HEK293 (cell line): ENCODE measurements around the gene SEC24C.

Experiments
- ATF2 ChIP-seq: fragments of 450-650 bp; formaldehyde crosslinking; IDR thresholded peaks from 2 replicates; pipeline ENCODE4 v1.5.1; 2016; ENCODE audit warnings: missing biosample characterization, missing genetic modification characterization, low read depth
- BCL6B ChIP-seq: fragments of 450-650 bp; formaldehyde crosslinking; IDR thresholded peaks from 2 replicates; pipeline ENCODE4 v1.5.1; 2017; ENCODE audit warnings: missing biosample characterization, missing genetic modification characterization
- FEZF1 ChIP-seq: fragments of 450-650 bp; formaldehyde crosslinking; IDR thresholded peaks from 2 replicates; pipeline ENCODE4 v1.5.1; 2016; ENCODE audit warnings: missing biosample characterization, missing genetic modification characterization
- PATZ1 ChIP-seq: fragments of 450-650 bp; formaldehyde crosslinking; IDR thresholded peaks from 2 replicates; pipeline ENCODE4 v1.5.1; 2016; ENCODE audit warnings: missing biosample characterization, missing genetic modification characterization
- PRDM4 ChIP-seq: fragments of 450-650 bp; formaldehyde crosslinking; IDR thresholded peaks from 2 replicates; pipeline ENCODE4 v1.5.1; 2017; ENCODE audit warnings: missing biosample characterization, missing genetic modification characterization
- ZBTB1 ChIP-seq: fragments of 450-650 bp; formaldehyde crosslinking; IDR thresholded peaks from 2 replicates; pipeline ENCODE4 v1.5.1; 2016; ENCODE audit warnings: missing biosample characterization, missing genetic modification characterization
- ZBTB7A ChIP-seq: fragments of 450-650 bp; formaldehyde crosslinking; IDR thresholded peaks from 2 replicates; pipeline ENCODE4 v1.5.1; 2016; ENCODE audit warnings: low read depth, missing biosample characterization, missing genetic modification characterization
- ZFP69B ChIP-seq: fragments of 450-650 bp; formaldehyde crosslinking; IDR thresholded peaks from 2 replicates; pipeline ENCODE4 v1.5.1; 2016; ENCODE audit warnings: missing biosample characterization, missing genetic modification characterization
- ZNF114 ChIP-seq: fragments of 450-650 bp; formaldehyde crosslinking; IDR thresholded peaks from 2 replicates; pipeline ENCODE4 v1.5.0; 2017; ENCODE audit warnings: missing biosample characterization, missing genetic modification characterization
- ZNF132 ChIP-seq: fragments of 450-650 bp; formaldehyde crosslinking; IDR thresholded peaks from 2 replicates; pipeline ENCODE4 v1.5.1; 2017; ENCODE audit warnings: missing biosample characterization, missing genetic modification characterization, borderline replicate concordance
- ZNF146 ChIP-seq: fragments of 450-650 bp; formaldehyde crosslinking; IDR thresholded peaks from 2 replicates; pipeline ENCODE4 v1.5.1; 2016; ENCODE audit warnings: missing biosample characterization, missing genetic modification characterization
- ZNF157 ChIP-seq: fragments of 450-650 bp; formaldehyde crosslinking; IDR thresholded peaks from 2 replicates; pipeline ENCODE4 v1.5.1; 2016; ENCODE audit warnings: missing biosample characterization, missing genetic modification characterization
- ZNF169 ChIP-seq: fragments of 450-650 bp; formaldehyde crosslinking; IDR thresholded peaks from 2 replicates; pipeline ENCODE4 v1.5.1; 2016; ENCODE audit warnings: missing biosample characterization, missing genetic modification characterization
- ZNF221 ChIP-seq: fragments of 450-650 bp; formaldehyde crosslinking; IDR thresholded peaks from 2 replicates; pipeline ENCODE4 v1.5.1; 2017; ENCODE audit warnings: missing biosample characterization, missing genetic modification characterization, borderline replicate concordance
- ZNF239 ChIP-seq: fragments of 450-650 bp; formaldehyde crosslinking; IDR thresholded peaks from 2 replicates; pipeline ENCODE4 v1.5.1; 2016; ENCODE audit warnings: missing biosample characterization, missing genetic modification characterization
- ZNF24 ChIP-seq: fragments of 450-650 bp; formaldehyde crosslinking; IDR thresholded peaks from 2 replicates; pipeline ENCODE4 v1.5.1; 2016; ENCODE audit warnings: missing biosample characterization, missing genetic modification characterization
- ZNF280C ChIP-seq: fragments of 450-650 bp; formaldehyde crosslinking; IDR thresholded peaks from 2 replicates; pipeline ENCODE4 v1.5.1; 2016; ENCODE audit warnings: missing biosample characterization, missing genetic modification characterization
- ZNF324 ChIP-seq: fragments of 450-650 bp; formaldehyde crosslinking; IDR thresholded peaks from 2 replicates; pipeline ENCODE4 v1.5.1; 2016; ENCODE audit warnings: missing biosample characterization, missing genetic modification characterization
- ZNF350 ChIP-seq: fragments of 450-650 bp; formaldehyde crosslinking; IDR thresholded peaks from 2 replicates; pipeline ENCODE4 v1.5.0; 2017; ENCODE audit warnings: missing biosample characterization, mild to moderate bottlenecking, missing genetic modification characterization
- ZNF37A ChIP-seq: fragments of 450-650 bp; IDR thresholded peaks from 2 replicates; pipeline ENCODE4 v1.5.1; 2018; ENCODE audit warnings: missing biosample characterization, missing genetic modification characterization
- ZNF654 ChIP-seq: fragments of 450-650 bp; formaldehyde crosslinking; IDR thresholded peaks from 2 replicates; pipeline ENCODE4 v1.5.1; 2016; ENCODE audit warnings: low read depth, missing biosample characterization, missing genetic modification characterization
- ZNF658 ChIP-seq: fragments of 450-650 bp; formaldehyde crosslinking; IDR thresholded peaks from 2 replicates; pipeline ENCODE4; 2016; ENCODE audit warnings: missing biosample characterization, missing genetic modification characterization
- ZNF677 ChIP-seq: fragments of 450-650 bp; IDR thresholded peaks from 2 replicates; pipeline ENCODE4 v1.5.0; 2018; ENCODE audit warnings: missing biosample characterization, mild to moderate bottlenecking, missing genetic modification characterization, moderate library complexity
- ZNF704 ChIP-seq: fragments of 450-650 bp; formaldehyde crosslinking; IDR thresholded peaks from 2 replicates; pipeline ENCODE4 v1.5.1; 2016; ENCODE audit warnings: missing biosample characterization, missing genetic modification characterization
- ZNF768 ChIP-seq: fragments of 450-650 bp; formaldehyde crosslinking; IDR thresholded peaks from 2 replicates; pipeline ENCODE4 v1.5.1; 2018; ENCODE audit warnings: missing biosample characterization, mild to moderate bottlenecking, missing genetic modification characterization
- ZNF776 ChIP-seq: fragments of 450-650 bp; formaldehyde crosslinking; IDR thresholded peaks from 2 replicates; pipeline ENCODE4 v1.5.0; 2017; ENCODE audit warnings: missing biosample characterization, missing genetic modification characterization, borderline replicate concordance
- ZNF837 ChIP-seq: fragments of 450-650 bp; formaldehyde crosslinking; IDR thresholded peaks from 2 replicates; pipeline ENCODE4 v1.5.1; 2016; ENCODE audit warnings: missing biosample characterization, missing genetic modification characterization
- ZSCAN16 ChIP-seq: fragments of 450-650 bp; formaldehyde crosslinking; IDR thresholded peaks from 2 replicates; pipeline ENCODE4 v1.5.1; 2016; ENCODE audit warnings: missing biosample characterization, missing genetic modification characterization
- ZSCAN23 ChIP-seq: fragments of 450-650 bp; formaldehyde crosslinking; IDR thresholded peaks from 2 replicates; pipeline ENCODE4 v1.5.1; 2016; ENCODE audit warnings: missing biosample characterization, missing genetic modification characterization

SEC24C gene

GRCh38 chr10:73743905-73744663 lies at the start of gene SEC24C (continued):
- TF ChIP-seq ZNF24, result peak; percentile 79
- no peak for TF ChIP-seq ZNF37A (tag by site-specific recombination)
- no peak for TF ChIP-seq ZNF768
- TF ChIP-seq ZNF704 (tag by site-specific recombination), result no peak
- no peak for TF ChIP-seq PRDM4
- no peak for TF ChIP-seq ZNF239 (tag by site-specific recombination)
- no peak for TF ChIP-seq ZNF146 (tag by site-specific recombination)
- TF ChIP-seq ZNF837, result no peak
- no peak for TF ChIP-seq ZNF221 (tag by site-specific recombination)
- TF ChIP-seq ZFP69B (tag by site-specific recombination), result peak; percentile 14; the same call in 1 of the 2 replicates
- TF ChIP-seq ZNF132 (tag by site-specific recombination), result no peak
- TF ChIP-seq ATF2 (tag by site-specific recombination), result 0 out of 2 replicates have a peak, but pooled peaks have one; percentile 3
- TF ChIP-seq BCL6B (tag by site-specific recombination), result no peak
- no peak for TF ChIP-seq ZNF280C (tag by site-specific recombination)
- TF ChIP-seq ZSCAN23, result no peak; the same call in 1 of the 2 replicates
- no peak for TF ChIP-seq ZNF658 (tag by site-specific recombination)
- 0 out of 2 replicates have a peak, but pooled peaks have one; percentile 4 for TF ChIP-seq ZNF654
- no peak for TF ChIP-seq ZNF677 (tag by site-specific recombination)
- TF ChIP-seq ZNF776 (tag by site-specific recombination), result no peak
- TF ChIP-seq ZNF350 (tag by site-specific recombination), result no peak
- 0 out of 2 replicates have a peak, but pooled peaks have one; percentile 24 for TF ChIP-seq ZNF324 (tag by site-specific recombination)
- no peak for TF ChIP-seq ZNF157 (tag by site-specific recombination)
- no peak for TF ChIP-seq ZSCAN16 (tag by site-specific recombination)
- TF ChIP-seq ZNF169 (tag by site-specific recombination), result no peak
- no peak for TF ChIP-seq ZBTB7A (tag by site-specific recombination)
- TF ChIP-seq ZNF114, result no peak
- TF ChIP-seq ZBTB1, result no peak
- peak; percentile 99 for TF ChIP-seq PATZ1 (tag by site-specific recombination)
- no peak for TF ChIP-seq FEZF1 (tag by site-specific recombination)
